Activated naive CD8-positive, alpha-beta T cell treated with anti-CD3 and anti-CD28 coated beads, Interleukin-2, amount 50 U/mL, for 16 hours (primary cell): ENCODE measurements around the gene EVI2B.
"Not testable (repeated sequence)": the region's sequence is repeated elsewhere in the genome, so short reads cannot be mapped to it uniquely, and the experiment has no call there.

ENCODE experiments used
- DNase-seq: peaks from one replicate; pipeline ENCODE4 v3.0.0-alpha.2; 2020; ENCODE audit warnings: low read depth, low spot score

EVI2B gene

DNA sequence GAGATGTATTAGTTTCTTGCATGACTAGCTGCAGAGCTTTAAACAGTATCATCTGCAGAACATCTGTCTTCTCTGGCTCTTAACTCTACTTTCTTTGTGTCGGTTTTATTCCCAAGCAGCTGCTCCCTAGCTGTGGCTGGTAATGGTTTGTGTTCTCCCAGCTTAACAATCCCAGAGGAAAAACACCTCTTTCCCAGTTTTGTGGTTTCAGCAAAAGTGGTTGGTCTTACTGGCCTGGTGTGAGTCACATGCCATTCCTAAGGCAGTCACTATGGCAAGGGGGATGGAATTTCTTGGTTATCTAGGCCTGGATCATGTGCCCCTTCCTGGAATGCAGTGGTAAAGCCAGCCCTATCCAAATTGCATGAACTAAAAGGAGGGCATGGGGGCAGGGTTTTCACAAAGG lies 44.3 kb downstream of the EVI2B start:
- no peak for DNase-seq

DNA sequence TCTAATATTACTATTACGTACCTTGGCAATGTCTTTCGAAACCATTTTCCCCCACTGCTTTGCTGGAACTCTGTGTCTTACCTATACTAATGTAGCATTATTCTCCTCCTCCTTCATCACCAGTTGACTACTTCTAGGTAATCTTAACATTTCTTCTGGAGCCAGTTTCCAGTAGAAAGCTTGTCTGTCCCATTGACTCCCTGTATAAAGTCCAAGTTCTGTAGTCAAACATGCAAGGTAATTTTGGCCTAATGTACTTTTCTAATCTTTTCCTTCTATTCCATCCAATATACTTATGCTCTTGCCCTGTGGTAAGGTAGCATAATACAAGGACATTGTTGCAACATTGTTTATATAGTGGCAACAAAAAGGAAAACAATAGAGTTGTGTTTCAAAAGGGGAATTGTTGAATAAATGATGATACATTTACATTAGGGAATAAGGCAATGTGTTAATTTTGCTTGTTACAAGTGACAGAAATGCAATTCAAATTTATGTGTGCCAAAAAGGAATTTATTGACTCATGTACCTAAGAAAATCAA lies 44.7 kb downstream of the EVI2B start:
- DNase-seq = no peak

- DNase-seq = no peak
These were observed 47.8 kb downstream of the EVI2B start for GRCh38 chr17:31266042-31266441.

DNA sequence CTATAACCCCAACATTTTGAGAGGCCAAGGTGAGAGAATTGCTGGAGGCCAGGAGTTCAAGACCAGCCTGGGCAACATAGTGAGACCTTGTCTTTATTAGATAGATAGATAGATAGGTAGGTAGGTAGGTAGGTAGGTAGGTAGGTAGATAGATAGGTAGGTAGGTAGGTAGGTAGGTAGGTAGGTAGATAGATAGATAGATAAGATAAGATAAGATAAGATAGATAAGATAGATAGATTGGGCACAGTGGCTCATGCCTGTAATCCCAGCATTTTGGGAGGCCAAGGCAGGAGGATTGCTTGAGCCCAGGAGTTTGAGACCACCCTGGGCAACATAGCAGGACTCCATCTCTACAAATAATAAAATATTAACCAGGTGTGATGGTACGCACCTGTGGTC lies 50.9 kb downstream of the EVI2B start:
- DNase-seq = not testable (repeated sequence)

- DNase-seq = no peak
These were observed 52.3 kb downstream of the EVI2B start for GRCh38 chr17:31261601-31262000.

GRCh38 chr17:31260151-31260550 lies 53.7 kb downstream of the EVI2B start:
- no peak for DNase-seq

DNA sequence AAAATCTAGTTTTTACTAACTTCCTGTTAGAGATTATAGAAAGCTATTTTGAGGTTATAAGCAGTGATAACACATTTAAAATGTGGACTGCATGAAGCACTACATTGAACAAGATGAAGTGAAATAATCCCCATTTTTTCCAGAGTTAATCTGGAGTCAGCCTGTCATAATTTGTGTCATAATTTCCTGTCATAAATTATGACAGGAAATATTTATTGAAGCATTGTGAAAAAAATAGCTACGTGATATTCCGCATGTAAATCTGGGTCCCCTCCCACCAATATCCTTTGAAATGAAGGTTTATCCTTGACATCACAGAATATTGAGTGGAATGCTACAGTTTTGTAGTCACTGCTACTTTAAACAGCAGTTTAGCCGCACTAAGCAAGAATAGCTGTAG lies 56.9 kb downstream of the EVI2B start:
- DNase-seq = no peak

DNA sequence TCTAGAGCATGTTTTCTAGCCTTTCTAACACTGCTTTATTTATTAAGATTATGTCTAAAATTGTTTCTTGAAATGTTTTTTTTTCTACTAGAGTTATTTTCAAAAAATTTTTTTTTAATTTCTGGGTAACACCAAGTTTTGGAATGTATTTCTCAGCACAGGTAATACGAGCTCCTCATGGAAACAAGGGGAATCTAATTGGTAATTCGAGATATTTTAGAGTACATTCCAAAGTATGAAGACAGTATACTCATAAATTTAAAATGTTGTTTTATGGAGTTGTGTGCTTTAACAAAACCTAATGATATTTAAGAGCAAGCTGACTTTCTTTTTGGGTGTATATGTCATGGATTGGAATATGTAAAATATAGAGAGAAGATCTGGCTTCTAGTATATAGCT lies 59.2 kb downstream of the EVI2B start:
- DNase-seq = no peak
